Stimulated activated effector memory CD8-positive, alpha-beta T cell treated with anti-CD3 and anti-CD28 coated beads, Interleukin-12 subunit alpha, Interleukin-12 subunit beta, amount 100 ng/mL, for 72 hours (primary cell): ENCODE results near the gene DNM1L.
"Not testable (repeated sequence)": the region's sequence is repeated elsewhere in the genome, so short reads cannot be mapped to it uniquely, and the experiment has no call there.

Source experiments
- ATAC-seq: fragments of 150-1000 bp; cut with Tn5 transposase; 2 replicates; pipeline ENCODE4 v1.10.0; 2021
- DNase-seq, 2 donors: peaks; one replicate each; pipeline ENCODE4 v3.0.0; 2021 to 2022; ENCODE audit warnings: low spot score in 2 of 2
- H3K27ac Mint-ChIP-seq: one replicate; pipeline ENCODE4 v1.8.0; 2022; ENCODE audit warnings: mild to moderate bottlenecking, mixed read lengths
- H3K36me3 Mint-ChIP-seq: one replicate; pipeline ENCODE4 v1.8.0; 2022; ENCODE audit warnings: mild to moderate bottlenecking, mixed read lengths
- H3K4me1 Mint-ChIP-seq: one replicate; pipeline ENCODE4 v1.8.0; 2022; ENCODE audit warnings: mixed read lengths
- H3K4me3 Mint-ChIP-seq: one replicate; pipeline ENCODE4 v1.8.0; 2022; ENCODE audit warnings: mild to moderate bottlenecking, mixed read lengths
- H3K9me3 Mint-ChIP-seq: one replicate; pipeline ENCODE4 v1.8.0; 2022; ENCODE audit warnings: mixed read lengths

Gene DNM1L

GRCh38 chr12:32725308-32725707 lies 46.2 kb downstream of the DNM1L start:
- H3K4me1 Mint-ChIP-seq = peaks cover 12% of the 10 kb centered on the region
- not testable (repeated sequence) for ATAC-seq, H3K4me3 Mint-ChIP-seq, H3K27ac Mint-ChIP-seq, DNase-seq, H3K9me3 Mint-ChIP-seq
- peaks cover 90% of the 10 kb centered on the region for H3K36me3 Mint-ChIP-seq

GRCh38 chr12:32726286-32726685 lies 47.2 kb downstream of the DNM1L start:
- Mint-ChIP-seq H3K4me3 (no peak overlapping the region), H3K9me3 (no peaks in the 10 kb centered on the region), H3K27ac (peak overlapping the region; percentile 32), H3K36me3 (peaks cover 86% of the 10 kb centered on the region), H3K4me1 (peaks cover 12% of the 10 kb centered on the region)
- ATAC-seq (no peak), DNase-seq (no peak)

- DNase-seq (no peak), ATAC-seq (no peak)
- H3K27ac Mint-ChIP-seq = peak overlapping the region; percentile 32
- peaks cover 12% of the 10 kb centered on the region for H3K4me1 Mint-ChIP-seq
- peaks cover 86% of the 10 kb centered on the region for H3K36me3 Mint-ChIP-seq
- no peak overlapping the region for H3K4me3 Mint-ChIP-seq
- no peaks in the 10 kb centered on the region for H3K9me3 Mint-ChIP-seq
These were observed 48.1 kb downstream of the DNM1L start for GRCh38 chr12:32727237-32727636.

- Mint-ChIP-seq H3K4me3 (no peak overlapping the region), H3K9me3 (no peaks in the 10 kb centered on the region), H3K4me1 (no peaks in the 10 kb centered on the region), H3K27ac (peak overlapping the region; percentile 54), H3K36me3 (peaks cover 96% of the 10 kb centered on the region)
- ATAC-seq = no peak
- DNase-seq = no peak
These were observed 55.9 kb downstream of the DNM1L start for GRCh38 chr12:32734952-32735351.

- DNase-seq (no peak), ATAC-seq (no peak)
- Mint-ChIP-seq H3K9me3 (no peaks in the 10 kb centered on the region), H3K4me1 (no peaks in the 10 kb centered on the region), H3K27ac (peak overlapping the region; percentile 32), H3K4me3 (no peak overlapping the region), H3K36me3 (peaks cover 100% of the 10 kb centered on the region)
These were observed 57.3 kb downstream of the DNM1L start for GRCh38 chr12:32736445-32736844.

GRCh38 chr12:32737715-32738114 lies 58.6 kb downstream of the DNM1L start:
- H3K27ac Mint-ChIP-seq = peak overlapping the region; percentile 23
- DNase-seq (no peak), ATAC-seq (no peak)
- no peaks in the 10 kb centered on the region for H3K9me3 Mint-ChIP-seq
- H3K4me1 Mint-ChIP-seq = no peaks in the 10 kb centered on the region
- no peak overlapping the region for H3K4me3 Mint-ChIP-seq
- H3K36me3 Mint-ChIP-seq = peaks cover 100% of the 10 kb centered on the region

GRCh38 chr12:32739279-32739678 lies 60.2 kb downstream of the DNM1L start:
- Mint-ChIP-seq H3K4me3 (no peak overlapping the region), H3K9me3 (no peaks in the 10 kb centered on the region), H3K4me1 (peaks cover 5% of the 10 kb centered on the region), H3K36me3 (peaks cover 100% of the 10 kb centered on the region), H3K27ac (no peak overlapping the region)
- DNase-seq (no peak), ATAC-seq (no peak)

GRCh38 chr12:32742133-32742532 lies 63.0 kb downstream of the DNM1L start:
- peaks cover 100% of the 10 kb centered on the region for H3K36me3 Mint-ChIP-seq
- ATAC-seq (no peak), DNase-seq (no peak)
- H3K27ac Mint-ChIP-seq = no peak overlapping the region
- H3K4me3 Mint-ChIP-seq = no peak overlapping the region
- peaks cover 5% of the 10 kb centered on the region for H3K4me1 Mint-ChIP-seq
- H3K9me3 Mint-ChIP-seq = no peaks in the 10 kb centered on the region

GRCh38 chr12:32743264-32743663 lies 64.2 kb downstream of the DNM1L start:
- Mint-ChIP-seq H3K4me1 (peaks cover 12% of the 10 kb centered on the region), H3K4me3 (no peak overlapping the region), H3K27ac (no peak overlapping the region), H3K9me3 (no peaks in the 10 kb centered on the region), H3K36me3 (peaks cover 100% of the 10 kb centered on the region)
- DNase-seq = no peak
- no peak for ATAC-seq

GRCh38 chr12:32753605-32754004 lies 74.5 kb downstream of the DNM1L start:
- Mint-ChIP-seq H3K36me3 (peaks cover 58% of the 10 kb centered on the region), H3K4me1 (peaks cover 12% of the 10 kb centered on the region), H3K27ac (peak overlapping the region; percentile 81), H3K9me3 (no peaks in the 10 kb centered on the region), H3K4me3 (peak overlapping the region; percentile 83)
- ATAC-seq = no peak
- DNase-seq = no peak

- DNase-seq = no peak
- Mint-ChIP-seq H3K4me1 (peaks cover 12% of the 10 kb centered on the region), H3K4me3 (peak overlapping the region; percentile 83), H3K36me3 (peaks cover 53% of the 10 kb centered on the region), H3K9me3 (no peaks in the 10 kb centered on the region), H3K27ac (peak overlapping the region; percentile 81)
- no peak for ATAC-seq
These were observed 75.0 kb downstream of the DNM1L start for GRCh38 chr12:32754111-32754510.

- DNase-seq (peak; percentile 73 to 87), ATAC-seq (peak; percentile 78)
- peak overlapping the region; percentile 81 for H3K27ac Mint-ChIP-seq
- H3K4me1 Mint-ChIP-seq = peaks cover 12% of the 10 kb centered on the region
- H3K36me3 Mint-ChIP-seq = peaks cover 42% of the 10 kb centered on the region
- no peaks in the 10 kb centered on the region for H3K9me3 Mint-ChIP-seq
- H3K4me3 Mint-ChIP-seq = peak overlapping the region; percentile 83
These were observed 76.1 kb downstream of the DNM1L start for GRCh38 chr12:32755051-32755653.

- ATAC-seq (peak; percentile 92), DNase-seq (peak; percentile 69 to 93)
- Mint-ChIP-seq H3K36me3 (peaks cover 35% of the 10 kb centered on the region), H3K4me1 (peaks cover 12% of the 10 kb centered on the region), H3K4me3 (peak within 1 kb of the TSS; percentile 83), H3K27ac (peak within 1 kb of the TSS; percentile 81), H3K9me3 (no peaks in the 10 kb centered on the region)
These were observed 76.8 kb downstream of the DNM1L start, which contains the start of gene YARS2 for GRCh38 chr12:32755654-32756475. TSS of gene YARS2 (minus strand) at chr12:32755897. CDS start at chr12:32755874, 23 bp downstream.

GRCh38 chr12:32756476-32757066 lies 77.5 kb downstream of the DNM1L start:
- Mint-ChIP-seq H3K36me3 (peaks cover 28% of the 10 kb centered on the region), H3K4me3 (peak overlapping the region; percentile 83), H3K4me1 (peaks cover 12% of the 10 kb centered on the region), H3K27ac (peak overlapping the region; percentile 81), H3K9me3 (no peaks in the 10 kb centered on the region)
- ATAC-seq = no peak
- DNase-seq = no peak

- Mint-ChIP-seq H3K4me3 (no peak overlapping the region), H3K9me3 (no peaks in the 10 kb centered on the region), H3K36me3 (peaks cover 22% of the 10 kb centered on the region), H3K4me1 (peaks cover 12% of the 10 kb centered on the region), H3K27ac (no peak overlapping the region)
- DNase-seq = no peak
- no peak for ATAC-seq
These were observed 78.1 kb downstream of the DNM1L start for GRCh38 chr12:32757157-32757556.
